LNCaP clone FGC (cell line): Measurements from ENCODE around the gene SCPEP1.
A peak's percentile ranks its signal among the peaks of the same experiment; 100 is the strongest.
"Not testable (repeated sequence)": the region's sequence is repeated elsewhere in the genome, so short reads cannot be mapped to it uniquely, and the experiment has no call there.

Experiments
- DNase-seq: peaks from one replicate; pipeline ENCODE4 v3.0.0-alpha.2; 2011; ENCODE audit warnings: low read depth
- H3K4me3 ChIP-seq: 2 replicates; pipeline ENCODE4 v1.5.1; 2011; ENCODE audit warnings: mild to moderate bottlenecking, low read depth, low read length, control low read depth
- CTCF ChIP-seq: IDR thresholded peaks from 2 replicates; pipeline ENCODE4 v1.5.1; 2012; ENCODE audit warnings: mild to moderate bottlenecking; ENCODE audit not compliant: control insufficient read depth, insufficient read depth; ENCODE audit errors: extremely low read depth

SCPEP1 gene

GRCh38 chr17:56945938-56946505 lies 31.9 kb upstream of the SCPEP1 start:
- DNase-seq = no peak
- no peak for TF ChIP-seq CTCF
- H3K4me3 ChIP-seq = no peak overlapping the region

- H3K4me3 ChIP-seq = no peak overlapping the region
- TF ChIP-seq CTCF = no peak
- no peak for DNase-seq
Observed at GRCh38 chr17:56947741-56948140, 30.2 kb upstream of the SCPEP1 start.

- no peak for TF ChIP-seq CTCF
- H3K4me3 ChIP-seq = no peak overlapping the region
- DNase-seq = no peak
Observed at GRCh38 chr17:56948491-56948890, 29.4 kb upstream of the SCPEP1 start.

- DNase-seq = no peak
- no peak for TF ChIP-seq CTCF
- no peak overlapping the region for H3K4me3 ChIP-seq
Observed at GRCh38 chr17:56949595-56949994, 28.3 kb upstream of the SCPEP1 start.

GRCh38 chr17:56956992-56957391 lies 20.9 kb upstream of the SCPEP1 start:
- TF ChIP-seq CTCF = no peak
- no peak for DNase-seq
- H3K4me3 ChIP-seq = no peak overlapping the region

GRCh38 chr17:56960596-56961538 lies 17.1 kb upstream of the SCPEP1 start, which contains the start of gene COIL:
TSS of gene COIL (minus strand) at chr17:56961050. CDS start at chr17:56961019, 31 bp downstream.
- peak; percentile 92 for TF ChIP-seq CTCF
- peak; percentile 77 for DNase-seq
- H3K4me3 ChIP-seq = peak within 1 kb of the TSS; percentile 62

- not testable (repeated sequence) for DNase-seq, H3K4me3 ChIP-seq
Observed at GRCh38 chr17:56965241-56965640, 12.7 kb upstream of the SCPEP1 start.

- not testable (repeated sequence) for DNase-seq, H3K4me3 ChIP-seq
Observed at GRCh38 chr17:56965681-56966080, 12.2 kb upstream of the SCPEP1 start.
